EL (cell line): ENCODE measurements around the gene ACTG1.

Experiments used
- DNase-seq: peaks from one replicate; pipeline ENCODE4 v3.0.0-alpha.2; 2016

ACTG1 gene

GRCh38 chr17:81492202-81492601 lies 20.4 kb downstream of the ACTG1 start:
- no peak for DNase-seq

GRCh38 chr17:81491761-81492160 lies 20.8 kb downstream of the ACTG1 start:
- no peak for DNase-seq

- DNase-seq = no peak
Observed at GRCh38 chr17:81491181-81491581, 21.4 kb downstream of the ACTG1 start.

GRCh38 chr17:81489998-81490992 lies 22.3 kb downstream of the ACTG1 start:
- DNase-seq = no peak

- DNase-seq = no peak
Observed at GRCh38 chr17:81489012-81489997, 23.3 kb downstream of the ACTG1 start.

GRCh38 chr17:81488276-81488860 lies 24.2 kb downstream of the ACTG1 start:
- no peak for DNase-seq

- peak; percentile 79 for DNase-seq
Observed at GRCh38 chr17:81487487-81488275, 24.9 kb downstream of the ACTG1 start.

GRCh38 chr17:81487089-81487486 lies 25.5 kb downstream of the ACTG1 start:
- DNase-seq = no peak

- no peak for DNase-seq
Observed at GRCh38 chr17:81486199-81486810, 26.3 kb downstream of the ACTG1 start.

- DNase-seq = peak; percentile 75
Observed at GRCh38 chr17:81484195-81484979, 28.2 kb downstream of the ACTG1 start.

GRCh38 chr17:81483862-81484194 lies 28.8 kb downstream of the ACTG1 start:
- no peak for DNase-seq

- DNase-seq = no peak
Observed at GRCh38 chr17:81483085-81483861, 29.3 kb downstream of the ACTG1 start.

GRCh38 chr17:81482673-81483072 lies 29.9 kb downstream of the ACTG1 start:
- no peak for DNase-seq

GRCh38 chr17:81481815-81482505 lies 30.6 kb downstream of the ACTG1 start:
- DNase-seq = no peak

- DNase-seq = peak; percentile 45
Observed at GRCh38 chr17:81481073-81481799, 31.4 kb downstream of the ACTG1 start.

- peak; percentile 78 for DNase-seq
Observed at GRCh38 chr17:81480140-81481072, 32.2 kb downstream of the ACTG1 start.
